Body of pancreas (tissue), 4 donors: ENCODE measurements around the gene DNAH5.

Experiments
- CTCF ChIP-seq, 7 experiments: fragments of 450-650 bp in 4 of 7; fragments of 200-600 bp in 3 of 7; sonication (generic) in 3 of 7; IDR thresholded peaks; one replicate each; pipeline ENCODE4 v1.5.1; 2016 to 2019; ENCODE audit warnings: antibody characterized with exemption in 7 of 7
- POLR2A ChIP-seq, 3 donors: fragments of 450-650 bp; IDR thresholded peaks; one replicate each; pipeline ENCODE4 v1.6.1; 2016; ENCODE audit warnings: antibody characterized with exemption in 3 of 3, mild to moderate bottlenecking in 2 of 3

DNA sequence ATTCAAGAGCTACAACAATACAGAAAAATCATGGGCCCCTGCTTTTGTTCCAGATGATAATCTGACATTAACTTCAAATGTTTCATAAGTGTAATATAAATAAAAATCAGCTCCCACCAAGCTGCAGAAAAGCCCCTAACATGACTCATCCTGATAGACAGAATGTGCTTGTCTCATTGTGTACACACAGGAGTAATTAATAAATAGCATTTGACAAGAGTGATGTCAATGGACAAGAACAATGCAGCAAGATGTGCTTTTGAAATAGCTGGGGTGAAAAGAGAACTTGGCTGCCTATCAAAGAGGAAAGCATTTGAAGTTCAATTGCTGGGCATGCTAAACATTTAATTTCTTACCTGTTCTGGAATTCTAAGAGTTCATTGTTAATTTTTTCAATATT, 79.2 kb downstream of the DNAH5 start:
- TF ChIP-seq CTCF (IDR thresholded peaks at IDR 0.05) (no peak), POLR2A (IDR thresholded peaks at IDR 0.05) (no peak)
